ENCODE data around the gene WDR70.

WDR70 gene

GRCh38 chr5:37695647-37696046 is 316.5 kb downstream of the WDR70 start:
- DNase-seq: no peak

GRCh38 chr5:37696190-37697021 is 317.3 kb downstream of the WDR70 start:
- DNase-seq: peak; percentile 2

- no peak for DNase-seq
These were observed 322.8 kb downstream of the WDR70 start for GRCh38 chr5:37701868-37702267.

GRCh38 chr5:37703841-37704241 is 324.7 kb downstream of the WDR70 start:
- no peak for DNase-seq

GRCh38 chr5:37704406-37704805 is 325.3 kb downstream of the WDR70 start:
- no peak for DNase-seq

GRCh38 chr5:37709020-37709419 is 329.9 kb downstream of the WDR70 start:
- no peak for DNase-seq

GRCh38 chr5:37710965-37711364 is 331.8 kb downstream of the WDR70 start:
- DNase-seq: no peak

- DNase-seq: no peak
These were observed 333.6 kb downstream of the WDR70 start for GRCh38 chr5:37712750-37713149.

- no peak for DNase-seq
These were observed 335.6 kb downstream of the WDR70 start for GRCh38 chr5:37714756-37715155.

- no peak for DNase-seq
These were observed 336.2 kb downstream of the WDR70 start for GRCh38 chr5:37715361-37715760.

GRCh38 chr5:37715992-37716391 is 336.9 kb downstream of the WDR70 start:
- DNase-seq: no peak

GRCh38 chr5:37716405-37716804 is 337.3 kb downstream of the WDR70 start:
- no peak for DNase-seq

GRCh38 chr5:37717276-37717612 is 338.1 kb downstream of the WDR70 start:
- DNase-seq: no peak

GRCh38 chr5:37717613-37718431 is 338.7 kb downstream of the WDR70 start:
- DNase-seq: peak; percentile 58

GRCh38 chr5:37720550-37720952 is 341.4 kb downstream of the WDR70 start:
- DNase-seq: no peak

GRCh38 chr5:37721447-37721871 is 342.3 kb downstream of the WDR70 start:
- DNase-seq: no peak

- DNase-seq: no peak
These were observed 343.4 kb downstream of the WDR70 start for GRCh38 chr5:37722236-37723161.

- DNase-seq: no peak
These were observed 344.2 kb downstream of the WDR70 start for GRCh38 chr5:37723162-37723961.

GRCh38 chr5:37724395-37725125 is 345.4 kb downstream of the WDR70 start:
- DNase-seq: no peak

- DNase-seq: no peak
These were observed 346.1 kb downstream of the WDR70 start for GRCh38 chr5:37725185-37725584.

- no peak for DNase-seq
These were observed 348.1 kb downstream of the WDR70 start for GRCh38 chr5:37727238-37727637.
